HG02938 (cell line): ENCODE measurements around the gene CCNK.

Experiments
- ATAC-seq: cut with Tn5 transposase; IDR thresholded peaks from one replicate; pipeline ENCODE4 v1.9.1; 2021; ENCODE audit warnings: mild to moderate bottlenecking, moderate library complexity; ENCODE audit not compliant: unreplicated experiment

The CCNK gene

DNA sequence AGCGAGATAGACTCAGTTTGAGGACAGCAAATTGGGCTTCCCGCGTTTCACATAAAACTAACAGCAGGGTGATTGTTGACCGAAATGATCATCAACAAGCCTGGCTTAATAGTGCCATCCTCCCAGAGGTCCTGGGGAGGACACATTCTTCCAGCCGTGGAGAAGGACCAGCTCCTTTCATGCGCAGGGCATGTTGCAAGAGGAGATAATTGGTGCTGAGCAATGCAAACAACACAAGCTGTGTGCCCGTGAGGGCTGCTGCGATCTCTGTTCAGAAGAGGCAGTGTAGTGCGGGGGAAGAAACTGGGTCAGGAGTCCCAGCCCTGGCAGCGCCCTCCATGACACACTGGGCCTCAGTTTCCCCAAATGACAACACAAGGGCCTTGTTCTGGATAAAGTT is 68.5 kb downstream of the CCNK start:
- no peak for ATAC-seq

GRCh38 chr14:99550387-99550992 is 69.3 kb downstream of the CCNK start:
- ATAC-seq: no peak

- ATAC-seq: no peak
Measured at GRCh38 chr14:99551034-99551922, 70.1 kb downstream of the CCNK start.

GRCh38 chr14:99552021-99552553 is 70.9 kb downstream of the CCNK start:
- ATAC-seq: no peak

DNA sequence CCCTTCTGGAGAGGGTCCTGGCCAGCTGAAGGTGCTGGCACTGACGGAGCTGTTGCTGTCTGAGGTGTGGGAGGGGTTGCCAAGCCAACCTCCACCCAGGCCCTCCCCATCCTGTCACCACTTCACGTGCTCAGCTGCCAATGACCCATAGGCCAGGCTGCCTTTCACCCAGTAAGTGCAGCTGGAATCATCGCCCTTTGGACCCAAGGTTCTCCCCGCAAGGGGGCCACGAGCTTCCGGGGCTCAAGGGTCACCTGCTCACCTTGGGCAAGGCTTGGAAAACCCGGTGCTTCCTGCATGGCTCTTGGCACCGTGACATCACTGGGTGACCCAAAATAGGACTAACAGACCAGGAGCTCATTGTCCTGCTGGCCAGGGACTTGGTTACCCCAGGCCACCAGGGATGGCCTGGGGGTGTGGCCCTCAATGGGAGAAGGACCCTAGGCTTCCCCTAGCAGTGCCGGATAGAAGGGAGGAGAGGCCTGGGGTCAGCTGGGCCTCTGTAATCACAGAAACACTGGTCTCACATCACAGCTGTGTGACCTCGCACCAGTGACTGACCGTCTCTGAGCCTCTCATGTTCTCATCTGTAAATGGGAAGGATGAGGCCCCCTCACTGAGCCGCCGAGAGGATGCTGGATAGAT is 71.5 kb downstream of the CCNK start:
- ATAC-seq: no peak

DNA sequence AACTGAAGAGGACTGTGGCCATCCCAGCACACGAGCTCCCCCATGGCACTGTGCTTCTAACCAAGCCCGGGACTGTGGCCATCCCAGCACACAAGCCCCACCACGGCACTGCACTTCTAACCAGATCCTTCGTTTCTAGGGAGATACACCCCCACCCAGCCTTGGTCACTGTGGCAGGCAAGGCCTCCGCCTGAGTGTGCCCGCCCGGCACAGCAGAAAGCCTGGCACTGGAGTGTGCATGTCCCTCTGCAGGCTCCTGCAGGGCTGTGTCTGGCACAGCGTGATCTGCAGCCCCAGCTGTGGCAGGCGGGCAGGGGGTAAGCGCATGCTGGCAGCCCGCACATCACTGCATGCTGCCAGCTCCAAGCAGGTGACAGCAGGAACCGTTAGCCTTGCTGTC is 73.0 kb downstream of the CCNK start:
- no peak for ATAC-seq

- no peak for ATAC-seq
Measured at GRCh38 chr14:99554757-99555531, 73.7 kb downstream of the CCNK start.

DNA sequence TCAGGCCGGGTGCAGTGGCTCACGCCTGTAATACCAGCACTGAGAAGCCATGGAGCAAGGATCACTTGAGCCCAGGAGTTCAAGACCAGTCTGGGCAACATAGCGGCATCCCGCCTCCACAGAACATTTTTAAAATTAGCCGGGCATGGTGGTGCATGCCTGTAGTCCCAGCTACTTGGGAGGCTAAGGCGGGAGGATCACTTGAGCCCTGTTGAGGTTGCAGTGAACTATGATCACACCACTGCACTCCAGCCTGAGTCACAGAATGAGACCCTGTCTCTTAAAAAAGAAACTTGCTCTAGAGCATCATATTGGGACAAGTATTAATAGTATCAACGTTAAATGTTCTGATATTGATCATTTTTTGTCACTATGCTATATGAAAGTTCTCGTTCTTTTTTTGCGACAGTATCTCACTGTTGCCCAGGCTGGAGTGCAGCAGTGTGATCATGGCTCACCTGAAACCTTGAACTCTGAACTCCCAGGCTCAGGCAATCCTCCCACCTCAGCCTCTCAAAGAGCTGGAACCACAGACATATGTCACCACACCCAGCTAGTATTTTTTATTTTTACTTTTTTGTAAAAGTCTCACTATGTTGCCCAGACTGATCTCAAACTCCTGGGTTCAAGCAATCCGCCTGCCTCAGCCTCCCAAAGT is 75.1 kb downstream of the CCNK start:
- no peak for ATAC-seq

GRCh38 chr14:99559286-99559990 is 78.2 kb downstream of the CCNK start:
- no peak for ATAC-seq

GRCh38 chr14:99560403-99560802 is 79.2 kb downstream of the CCNK start:
- no peak for ATAC-seq

GRCh38 chr14:99560922-99561683 is 79.9 kb downstream of the CCNK start:
- no peak for ATAC-seq

DNA sequence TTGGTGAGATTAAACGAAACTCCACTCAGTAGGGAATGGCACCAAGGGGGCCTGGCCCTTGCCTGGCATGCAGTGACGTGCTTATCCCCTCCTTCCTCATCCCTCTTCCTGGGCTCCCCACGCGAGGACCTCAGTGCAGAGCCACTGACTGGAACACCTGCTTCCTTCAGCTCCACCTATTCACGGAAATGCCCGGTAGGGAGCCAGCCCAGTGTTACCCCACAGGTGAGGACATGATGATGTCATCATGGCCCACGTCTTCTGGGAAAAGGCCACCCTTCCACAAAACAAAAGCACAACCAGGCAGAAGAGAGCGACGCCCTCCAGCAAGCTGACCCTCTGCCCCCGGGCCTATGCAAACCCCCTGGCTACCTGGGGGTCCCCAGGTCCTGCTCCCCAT is 80.7 kb downstream of the CCNK start:
- no peak for ATAC-seq
